ENCODE data around the gene HTR3D.

GRCh38 chr3:184062637-184063036 lies 31.1 kb downstream of the HTR3D start:
- TF ChIP-seq CTCF (IDR thresholded peaks at IDR 0.05): no peak
- TF ChIP-seq NFIC (IDR thresholded peaks at IDR 0.05; ENCODE audit: borderline replicate concordance): no peak
- no peak for TF ChIP-seq MEF2A (IDR thresholded peaks at IDR 0.05; ENCODE audit: borderline replicate concordance, low read depth)
- TF ChIP-seq TAF1 (IDR thresholded peaks at IDR 0.05; ENCODE audit: borderline replicate concordance, low read depth, low read length): no peak
- no peak for TF ChIP-seq REST (IDR thresholded peaks at IDR 0.05; ENCODE audit: low read depth, low read length)
- no peak for TF ChIP-seq RAD21 (IDR thresholded peaks at IDR 0.05; ENCODE audit: low read length)

Data from SK-N-SH (cell line).